ENCODE results near the gene MYO15A. TPM values are rescaled to one million over a fixed set of nuclear protein-coding genes. Genes with fewer than 3 reads are reported as not detected.

Gene MYO15A
- total and polyA plus RNA-seq, 2 of the 4 experiments (the other 2 are of a cell fraction) = 0.18 to 1.1 TPM

DNA sequence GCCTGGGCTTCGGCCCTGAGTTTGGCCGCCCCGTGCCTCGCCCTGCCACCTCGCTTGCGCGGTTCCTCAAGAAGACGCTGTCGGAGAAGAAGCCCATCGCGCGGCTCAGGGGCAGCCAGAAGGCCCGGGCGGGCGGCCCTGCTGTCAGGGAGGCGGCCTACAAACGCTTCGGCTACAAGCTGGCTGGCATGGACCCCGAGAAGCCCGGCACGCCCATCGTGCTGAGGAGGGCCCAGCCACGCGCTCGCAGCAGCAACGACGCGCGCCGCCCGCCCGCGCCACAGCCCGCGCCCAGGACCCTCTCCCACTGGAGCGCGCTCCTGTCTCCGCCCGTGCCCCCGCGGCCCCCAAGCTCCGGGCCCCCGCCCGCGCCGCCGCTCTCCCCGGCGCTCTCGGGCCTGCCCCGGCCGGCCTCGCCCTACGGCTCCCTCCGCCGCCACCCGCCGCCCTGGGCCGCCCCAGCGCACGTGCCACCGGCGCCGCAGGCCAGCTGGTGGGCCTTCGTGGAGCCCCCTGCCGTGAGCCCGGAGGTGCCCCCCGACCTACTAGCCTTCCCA lies 12.0 kb downstream of the MYO15A start:
- Histone ChIP-seq H2AK5ac (ENCODE audit: low read depth, low read length) (no peak overlapping the region), H3K27ac (ENCODE audit: insufficient read depth, low read length) (no peak overlapping the region), H3K4me3 (ENCODE audit: insufficient read depth, low read depth, low read length) (no peak overlapping the region), H2BK15ac (ENCODE audit: low read depth, low read length) (no peak overlapping the region), H3K23ac (ENCODE audit: low read depth, low read length) (no peak overlapping the region), H3K56ac (ENCODE audit: extremely low read depth, insufficient read depth, low read length) (no peak overlapping the region), H3K36me3 (ENCODE audit: control insufficient read depth, insufficient read depth, low read length) (no peaks in the 10 kb centered on the region), H3K9ac (ENCODE audit: low read depth, low read length) (no peak overlapping the region), H3K18ac (ENCODE audit: low read depth, low read length) (no peak overlapping the region), H2AK9ac (replicated peaks; ENCODE audit: low read depth, low read length, poor library complexity) (no peak overlapping the region), H3K4me2 (ENCODE audit: low read depth, low read length) (no peak overlapping the region), H3K27me3 (ENCODE audit: control insufficient read depth, insufficient read depth, low read length) (peaks cover 7% of the 10 kb centered on the region; the same call in 1 of the 2 replicates), H3K14ac (replicated peaks; ENCODE audit: low read depth, low read length) (no peak overlapping the region), H3K4ac (ENCODE audit: low read depth, low read length) (no peak overlapping the region), H3K9me3 (ENCODE audit: control insufficient read depth, insufficient read depth, low read length) (peaks cover 9% of the 10 kb centered on the region), H2BK20ac (ENCODE audit: low read depth, low read length) (no peak overlapping the region), H4K91ac (ENCODE audit: insufficient read depth, low read depth, low read length) (no peak overlapping the region), H3K4me1 (ENCODE audit: control insufficient read depth, insufficient read depth, low read length) (peaks cover 7% of the 10 kb centered on the region; the same call in 1 of the 2 replicates), H4K20me1 (ENCODE audit: insufficient read depth, low read length) (no peaks in the 10 kb centered on the region), H2BK5ac (ENCODE audit: low read depth, low read length, poor library complexity, severe bottlenecking) (no peak overlapping the region), H3K9me1 (ENCODE audit: insufficient read depth, low read length) (no peaks in the 10 kb centered on the region), H2AFZ (replicated peaks; ENCODE audit: low read length, poor library complexity) (no peak overlapping the region), H3K79me1 (ENCODE audit: low read depth in 1 of 2, low read length in 2 of 2) (no peaks in the 10 kb centered on the region), H4K8ac (ENCODE audit: low read depth in 2 of 2, low read length in 2 of 2) (no peak overlapping the region), H4K5ac (ENCODE audit: low read depth, low read length) (no peak overlapping the region), H2BK120ac (ENCODE audit: low read depth, low read length) (no peak overlapping the region)
- dilution Hi-C loops (cut with HindIII; ENCODE audit: low sequenced_read_pairs, unreplicated experiment) = no loop called here
- intact Hi-C loops (cut with micrococcal nuclease) = no loop called here
- ChIA-PET POLR2A (ENCODE audit: unreplicated experiment) (no interaction called here), CTCF (no interaction called here)
- DNase-seq (no peak), ATAC-seq (ENCODE audit: low read depth) (no peak)
- no peak for TF ChIP-seq RFX5 (IDR thresholded peaks at IDR 0.05; ENCODE audit: low read depth, low read length)
- 95% methylated on average over 37 of the region's 68 CpGs; no CpG with 5 or more reads in 1 of the 2 experiments for WGBS, 2 experiments (ENCODE audit: extremely low coverage in 2 of 2, insufficient read length in 1 of 2)
- in situ Hi-C loops (cut with MboI; ENCODE audit: low sequenced_read_pairs) = no loop called here
- BruUV-seq (replicated peaks) = no TSS peak
